GM12878 (cell line): ENCODE measurements around the gene PHF14. TPM values are rescaled to one million over a fixed set of nuclear protein-coding genes. Genes with fewer than 3 reads are reported as not detected.

Experiments used
- ATAC-seq: fragments of 200-7000 bp; cut with Tn5 transposase; 3 replicates; pipeline ENCODE4 v1.9.1; 2020; ENCODE audit warnings: mild to moderate bottlenecking, moderate library complexity
- BruUV-seq: library from RNA; stranded (reverse); fragments of 400-500 nt; replicated peaks from 2 replicates; lab custom pipeline; 2021; lab: Mats Ljungman, UMichigan
- CTCF ChIA-PET: fragments of 300-600 bp; sonication (Branson Sonifier 250); formaldehyde crosslinking; extraction: SDS; loops from one replicate; lab custom pipeline; 2021; ENCODE audit warnings: inconsistent platforms; lab: Yijun Ruan, JAX
- POLR2A ChIA-PET: fragments of 350-600 bp; formaldehyde crosslinking; extraction: SDS; loops from one replicate; lab custom pipeline; 2021; ENCODE audit warnings: inconsistent platforms; lab: Charles Lee
- RAD21 ChIA-PET: fragments of 300-600 bp; sonication (Branson Sonifier 250); formaldehyde crosslinking; loops from one replicate; lab custom pipeline; 2023; ENCODE audit warnings: antibody characterized with exemption; ENCODE audit not compliant: unreplicated experiment; lab: Charles Lee
- SMC1A ChIA-PET: fragments of 300-600 bp; sonication (Branson Sonifier 250); formaldehyde crosslinking; loops from one replicate; lab custom pipeline; 2023; ENCODE audit not compliant: unreplicated experiment, uncharacterized antibody; lab: Charles Lee
- DNase-seq: peaks from one replicate; pipeline ENCODE4 v3.0.0-alpha.2; 2011; ENCODE audit warnings: low read depth, low spot score
- FAIRE-seq: peaks from 3 replicates; lab custom pipeline; 2011; peaks lifted over from hg19 to GRCh38; lab: Jason Lieb, UNC
- H2AFZ ChIP-seq: 2 replicates; pipeline ENCODE4 v1.6.0; 2011; ENCODE audit warnings: low read depth, low read length, control low read depth; ENCODE audit not compliant: control insufficient read depth
- H3K27ac ChIP-seq: 2 replicates; pipeline ENCODE4 v1.5.1; 2011; ENCODE audit warnings: control low read depth; ENCODE audit not compliant: control insufficient read depth, insufficient read depth
- H3K27me3 ChIP-seq, 2 experiments: replicated peaks in 1 of 2; 2 replicates each; pipeline versions ENCODE4 v1.6.0 to v1.6.1; 2011; ENCODE audit warnings: low read length in 1 of 2; ENCODE audit not compliant: control insufficient read depth in 2 of 2, insufficient read depth in 2 of 2
- H3K36me3 ChIP-seq, 2 experiments: 2 replicates each; pipeline ENCODE4 v1.5.1; 2011; ENCODE audit warnings: low read length in 1 of 2; ENCODE audit not compliant: control insufficient read depth in 2 of 2, insufficient read depth in 2 of 2
- H3K4me1 ChIP-seq: 2 replicates; pipeline ENCODE4 v1.6.1; 2011; ENCODE audit warnings: mild to moderate bottlenecking, low read length, moderate library complexity, mixed read lengths; ENCODE audit not compliant: control insufficient read depth, insufficient read depth
- H3K4me2 ChIP-seq: 2 replicates; pipeline ENCODE4 v1.6.0; 2011; ENCODE audit warnings: control low read depth; ENCODE audit not compliant: control insufficient read depth, insufficient read depth
- H3K4me3 ChIP-seq: fragments of 200-600 bp; sonication (generic); 2 replicates; pipeline ENCODE4 v1.5.1; 2016
- H3K79me2 ChIP-seq: 2 replicates; pipeline ENCODE4 v1.6.0; 2011; ENCODE audit warnings: low read length; ENCODE audit not compliant: control insufficient read depth, insufficient read depth
- H3K9ac ChIP-seq: 2 replicates; pipeline ENCODE4 v1.8.0; 2011; ENCODE audit warnings: low read length, control low read depth, mixed read lengths; ENCODE audit not compliant: control insufficient read depth, insufficient read depth
- H3K9me3 ChIP-seq: replicated peaks from 3 replicates; pipeline ENCODE4 v1.5.1; 2011; ENCODE audit warnings: mild to moderate bottlenecking, low read length; ENCODE audit not compliant: control insufficient read depth, insufficient read depth
- H4K20me1 ChIP-seq: 2 replicates; pipeline ENCODE4 v1.6.0; 2011; ENCODE audit not compliant: control insufficient read depth, insufficient read depth
- HCFC1 ChIP-seq: fragments of 150-350 bp; IDR thresholded peaks from 2 replicates; pipeline ENCODE4 v1.6.1; 2014; ENCODE audit warnings: low read length
- MTA3 ChIP-seq: IDR thresholded peaks from 2 replicates; pipeline ENCODE4 v1.6.1; 2012; ENCODE audit warnings: low read length, inconsistent platforms, borderline replicate concordance
- PAX5 ChIP-seq: IDR thresholded peaks from 2 replicates; pipeline ENCODE4 v1.6.1; 2011; ENCODE audit warnings: low read depth, low read length, borderline replicate concordance
- SIN3A ChIP-seq: IDR thresholded peaks from 2 replicates; pipeline ENCODE4 v1.6.1; 2012; ENCODE audit warnings: low read depth, low read length, improper control_type of control experiment
- SREBF1 ChIP-seq: IDR thresholded peaks from 2 replicates; pipeline ENCODE4 v1.6.1; 2012; ENCODE audit warnings: mild to moderate bottlenecking, low read length
- SUPT20H ChIP-seq: IDR thresholded peaks from 2 replicates; pipeline ENCODE4 v1.6.1; 2011; ENCODE audit warnings: low read depth, mild to moderate bottlenecking, low read length, moderate library complexity, borderline replicate concordance; ENCODE audit not compliant: control insufficient read depth
- WGBS: methylation state at CpG from one replicate; pipeline ENCODE4 v1.1.6; 2016; ENCODE audit warnings: low lambda C conversion rate; ENCODE audit not compliant: insufficient replicate concordance, insufficient coverage; ENCODE audit errors: missing lambda C conversion rate; 5-methylcytosine and 5-hydroxymethylcytosine counted together
- in situ Hi-C: fragments of 300-500 bp; cut with MboI; formaldehyde crosslinking; loops from 9 replicates; pipeline ENCODE4 v1.14.3; 2018; ENCODE audit warnings: mixed read lengths
- intact Hi-C: fragments of 100-400 bp; cut with micrococcal nuclease; formaldehyde crosslinking; loops from one replicate; pipeline ENCODE4 v1.14.2; 2022; ENCODE audit not compliant: unreplicated experiment
- polyA plus RNA-seq, 11 experiments: library from polyadenylated mRNA; depleted of rRNA in 4 of 11; unstranded in 6 of 11; stranded (reverse) in 5 of 11; fragments of >200 nt; fragmentation: Nextera tagmentation in 4 of 11; fragmentation: Illumina TruSeq in 1 of 11; extraction: Ambion mirVana in 4 of 11; extraction: Trizol in 1 of 11; gene quantifications; 1 replicate in 1 of 11; 2 replicates in 10 of 11; pipeline versions ENCODE4 v1.2.1 to v1.2.3, GENCODE V29; 2011 to 2016; ENCODE audit warnings: inconsistent platforms in 2 of 11, missing spikeins in 2 of 11, low read depth in 1 of 11
- total RNA-seq, 4 experiments: library from RNA; depleted of rRNA in 3 of 4; stranded (reverse); fragments of >200 nt in 3 of 4; fragmentation: Illumina TruSeq in 1 of 4; extraction: Trizol in 1 of 4; gene quantifications; 2 replicates each; pipeline versions ENCODE4 v1.2.1 to v1.2.3, GENCODE V29; 2013 to 2021
- TF ChIP-seq, protein P1 (sequence below): fragments of 450-650 bp; IDR thresholded peaks from 2 replicates; pipeline ENCODE4 v1.6.1; 2016; ENCODE audit warnings: mild to moderate bottlenecking

PHF14 gene
- total and polyA plus RNA-seq, 10 of the 15 experiments (the other 5 are each of a cell fraction or from before 2014, with no cell fraction given) = 21.3 to 47.1 (median 29.9) TPM

- Histone ChIP-seq H3K27me3 (no peaks in the 10 kb centered on the region), H3K4me2 (no peak overlapping the region), H3K4me1 (no peaks in the 10 kb centered on the region), H4K20me1 (no peaks in the 10 kb centered on the region), H3K79me2 (no peaks in the 10 kb centered on the region), H3K4me3 (no peak overlapping the region), H2AFZ (no peak overlapping the region), H3K36me3 (no peaks in the 10 kb centered on the region), H3K9ac (no peak overlapping the region), H3K9me3 (no peaks in the 10 kb centered on the region), H3K27ac (no peak overlapping the region)
- CTCF ChIA-PET = no interaction called here
- ATAC-seq = no peak
- RAD21 ChIA-PET = no interaction called here
- no TSS peak for BruUV-seq
- POLR2A ChIA-PET = interaction anchor here (0.6 kb wide), 1 partner anchor 1901 kb away, joined by 5 read pairs; no protein-coding TSS in a partner anchor
- no peak for FAIRE-seq
- DNase-seq = no peak
- SMC1A ChIA-PET = interaction anchor here (1.5 kb wide), 1 partner anchor 18 kb away, joined by 5 read pairs; no protein-coding TSS in a partner anchor
- in situ Hi-C loops (no loop called here), intact Hi-C loops (no loop called here)
- TF ChIP-seq PAX5 (no peak), HCFC1 (no peak), SUPT20H (no peak), SIN3A (no peak), MTA3 (no peak), SREBF1 (no peak)
- TF ChIP-seq, protein P1, sequence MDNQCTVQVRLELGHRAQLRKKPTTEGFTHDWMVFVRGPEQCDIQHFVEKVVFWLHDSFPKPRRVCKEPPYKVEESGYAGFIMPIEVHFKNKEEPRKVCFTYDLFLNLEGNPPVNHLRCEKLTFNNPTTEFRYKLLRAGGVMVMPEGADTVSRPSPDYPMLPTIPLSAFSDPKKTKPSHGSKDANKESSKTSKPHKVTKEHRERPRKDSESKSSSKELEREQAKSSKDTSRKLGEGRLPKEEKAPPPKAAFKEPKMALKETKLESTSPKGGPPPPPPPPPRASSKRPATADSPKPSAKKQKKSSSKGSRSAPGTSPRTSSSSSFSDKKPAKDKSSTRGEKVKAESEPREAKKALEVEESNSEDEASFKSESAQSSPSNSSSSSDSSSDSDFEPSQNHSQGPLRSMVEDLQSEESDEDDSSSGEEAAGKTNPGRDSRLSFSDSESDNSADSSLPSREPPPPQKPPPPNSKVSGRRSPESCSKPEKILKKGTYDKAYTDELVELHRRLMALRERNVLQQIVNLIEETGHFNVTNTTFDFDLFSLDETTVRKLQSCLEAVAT = no peak
- 50% methylated on average over 3 of the region's 3 CpGs for WGBS
Observed at GRCh38 chr7:11194492-11194891, 220.8 kb downstream of the PHF14 start.
